G401.6 (cell line): ENCODE data around the gene ZCCHC12.

Source experiments
- FAIRE-seq: peaks from 2 replicates; lab custom pipeline; 2012; peaks lifted over from hg19 to GRCh38; lab: Jason Lieb, UNC

The ZCCHC12 gene

DNA sequence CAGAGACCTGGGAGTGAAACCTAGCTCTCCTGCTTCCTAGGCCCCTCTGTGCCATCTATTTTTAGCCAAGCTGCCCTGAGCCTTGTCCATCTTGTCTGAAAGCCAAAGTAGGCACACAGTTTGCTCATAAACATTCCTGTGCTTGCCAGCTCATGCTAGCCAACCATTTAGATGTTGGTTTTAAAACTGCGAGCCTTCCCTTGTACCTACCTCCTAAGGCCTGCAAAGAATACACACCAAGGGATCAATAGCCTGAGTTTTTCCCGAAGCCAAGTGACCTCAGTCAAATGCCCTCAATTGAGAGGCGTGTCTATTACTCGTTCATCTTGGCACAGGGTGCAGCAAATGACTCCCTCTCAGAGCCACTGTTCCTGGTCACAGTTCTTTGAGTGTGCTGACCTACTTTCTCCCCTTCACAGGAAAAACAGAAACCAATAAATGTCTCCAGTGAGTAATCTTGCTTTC is 48.5 kb downstream of the ZCCHC12 start:
- no peak for FAIRE-seq
